Caco-2 (cell line): ENCODE data around the gene THBD. TPM values are rescaled to one million over a fixed set of nuclear protein-coding genes. Genes with fewer than 3 reads are reported as not detected.

Experiments used
- BruUV-seq: library from RNA; stranded (reverse); fragments of 400-500 nt; replicated peaks from 2 replicates; lab custom pipeline; 2021; lab: Mats Ljungman, UMichigan
- CTCF ChIA-PET: fragments of 300-600 bp; sonication (Branson Sonifier 250); formaldehyde crosslinking; loops from one replicate; lab custom pipeline; 2022; ENCODE audit warnings: antibody characterized with exemption; lab: Charles Lee
- POLR2A ChIA-PET: fragments of 300-600 bp; sonication (Branson Sonifier 250); formaldehyde crosslinking; loops from one replicate; lab custom pipeline; 2022; ENCODE audit warnings: antibody characterized with exemption; lab: Charles Lee
- DNase-seq, 2 experiments: peaks; one replicate each; pipeline versions ENCODE4 v3.0.0 to v3.0.0-alpha.2; 2020 to 2022
- H3K27me3 ChIP-seq: replicated peaks from 2 replicates; pipeline ENCODE4 v1.6.0; 2011; ENCODE audit warnings: low read length; ENCODE audit not compliant: control insufficient read depth, insufficient read depth
- H3K36me3 ChIP-seq: 2 replicates; pipeline ENCODE4 v1.5.1; 2011; ENCODE audit warnings: low read length; ENCODE audit not compliant: control insufficient read depth, insufficient read depth
- H3K4me1 ChIP-seq: fragments of 250-450 bp; sonication (Bioruptor Pico); 2 replicates; pipeline ENCODE4 v1.5.1; 2020; ENCODE audit warnings: mild to moderate bottlenecking
- H3K4me3 ChIP-seq: 2 replicates; pipeline ENCODE4 v1.5.1; 2011; ENCODE audit warnings: low read depth, mild to moderate bottlenecking, control low read depth, low read length
- H3K9me3 ChIP-seq: fragments of 250-450 bp; sonication (Bioruptor Pico); 2 replicates; pipeline ENCODE4 v1.5.1; 2020; ENCODE audit warnings: mild to moderate bottlenecking, moderate library complexity
- H3K27ac Mint-ChIP-seq: one replicate; pipeline ENCODE4 v1.8.0; 2022; ENCODE audit warnings: mixed read lengths; ENCODE audit not compliant: unreplicated experiment
- H3K27me3 Mint-ChIP-seq: one replicate; pipeline ENCODE4 v1.8.0; 2022; ENCODE audit warnings: mixed read lengths; ENCODE audit not compliant: insufficient read depth, unreplicated experiment
- H3K36me3 Mint-ChIP-seq: one replicate; pipeline ENCODE4 v1.8.0; 2022; ENCODE audit warnings: mild to moderate bottlenecking, mixed read lengths; ENCODE audit not compliant: insufficient read depth, unreplicated experiment
- H3K4me1 Mint-ChIP-seq: one replicate; pipeline ENCODE4 v1.8.0; 2022; ENCODE audit warnings: low read depth, mixed read lengths; ENCODE audit not compliant: unreplicated experiment
- H3K4me3 Mint-ChIP-seq: one replicate; pipeline ENCODE4 v1.8.0; 2022; ENCODE audit warnings: mild to moderate bottlenecking, moderate library complexity, mixed read lengths; ENCODE audit not compliant: unreplicated experiment
- H3K9me3 Mint-ChIP-seq: one replicate; pipeline ENCODE4 v1.8.0; 2022; ENCODE audit warnings: mixed read lengths; ENCODE audit not compliant: unreplicated experiment
- intact Hi-C: fragments of 100-400 bp; cut with micrococcal nuclease; formaldehyde crosslinking; loops from one replicate; pipeline ENCODE4 v1.10.0; 2022; ENCODE audit not compliant: unreplicated experiment
- total RNA-seq: library from RNA; stranded (reverse); gene quantifications from 2 replicates; pipeline ENCODE4 v1.2.3, GENCODE V29; 2022
- TF ChIP-seq, protein P1 (sequence below), 2 experiments: fragments of 200-600 bp in 1 of 2; IDR thresholded peaks; 1 replicate in 1 of 2; 2 replicates in 1 of 2; pipeline versions ENCODE4 v1.5.1 to v1.8.0; 2011 to 2022; ENCODE audit warnings: antibody characterized with exemption in 1 of 2, control low read depth in 1 of 2, inconsistent platforms in 1 of 2, low read depth in 1 of 2, low read length in 1 of 2, mild to moderate bottlenecking in 1 of 2, moderate library complexity in 1 of 2; ENCODE audit not compliant: insufficient read depth in 1 of 2, severe bottlenecking in 1 of 2, unreplicated experiment in 1 of 2

Gene THBD
- total RNA-seq, 1 experiment from 2014 or later = 0.77 TPM

DNA sequence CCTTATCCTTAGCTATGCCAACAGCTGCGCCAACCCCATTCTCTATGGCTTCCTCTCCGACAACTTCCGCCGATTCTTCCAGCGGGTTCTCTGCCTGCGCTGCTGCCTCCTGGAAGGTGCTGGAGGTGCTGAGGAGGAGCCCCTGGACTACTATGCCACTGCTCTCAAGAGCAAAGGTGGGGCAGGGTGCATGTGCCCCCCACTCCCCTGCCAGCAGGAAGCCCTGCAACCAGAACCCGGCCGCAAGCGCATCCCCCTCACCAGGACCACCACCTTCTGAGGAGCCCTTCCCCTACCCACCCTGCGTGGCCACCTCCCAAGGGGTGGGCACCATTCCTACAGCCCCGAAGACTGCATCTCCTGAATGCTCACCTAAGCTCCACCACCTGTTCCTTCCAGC lies 13.1 kb downstream of the THBD start:
- Mint-ChIP-seq H3K4me1 (peaks cover 11% of the 10 kb centered on the region), H3K36me3 (no peaks in the 10 kb centered on the region), H3K27me3 (no peaks in the 10 kb centered on the region), H3K4me3 (no peak overlapping the region), H3K27ac (peak overlapping the region; percentile 48), H3K9me3 (no peaks in the 10 kb centered on the region)
- Histone ChIP-seq H3K4me1 (peaks cover 13% of the 10 kb centered on the region), H3K9me3 (no peaks in the 10 kb centered on the region), H3K4me3 (no peak overlapping the region), H3K36me3 (no peaks in the 10 kb centered on the region), H3K27me3 (no peaks in the 10 kb centered on the region; the same call in 1 of the 2 replicates)
- intact Hi-C loops = no loop called here
- POLR2A ChIA-PET = no interaction called here
- BruUV-seq = no TSS peak
- TF ChIP-seq, protein P1, sequence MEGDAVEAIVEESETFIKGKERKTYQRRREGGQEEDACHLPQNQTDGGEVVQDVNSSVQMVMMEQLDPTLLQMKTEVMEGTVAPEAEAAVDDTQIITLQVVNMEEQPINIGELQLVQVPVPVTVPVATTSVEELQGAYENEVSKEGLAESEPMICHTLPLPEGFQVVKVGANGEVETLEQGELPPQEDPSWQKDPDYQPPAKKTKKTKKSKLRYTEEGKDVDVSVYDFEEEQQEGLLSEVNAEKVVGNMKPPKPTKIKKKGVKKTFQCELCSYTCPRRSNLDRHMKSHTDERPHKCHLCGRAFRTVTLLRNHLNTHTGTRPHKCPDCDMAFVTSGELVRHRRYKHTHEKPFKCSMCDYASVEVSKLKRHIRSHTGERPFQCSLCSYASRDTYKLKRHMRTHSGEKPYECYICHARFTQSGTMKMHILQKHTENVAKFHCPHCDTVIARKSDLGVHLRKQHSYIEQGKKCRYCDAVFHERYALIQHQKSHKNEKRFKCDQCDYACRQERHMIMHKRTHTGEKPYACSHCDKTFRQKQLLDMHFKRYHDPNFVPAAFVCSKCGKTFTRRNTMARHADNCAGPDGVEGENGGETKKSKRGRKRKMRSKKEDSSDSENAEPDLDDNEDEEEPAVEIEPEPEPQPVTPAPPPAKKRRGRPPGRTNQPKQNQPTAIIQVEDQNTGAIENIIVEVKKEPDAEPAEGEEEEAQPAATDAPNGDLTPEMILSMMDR (IDR thresholded peaks at IDR 0.05; ENCODE audit: insufficient read depth in 1 of 2, low read depth in 1 of 2, low read length in 1 of 2, severe bottlenecking in 1 of 2, unreplicated experiment in 1 of 2) = no peak
- DNase-seq = no peak
- CTCF ChIA-PET = no interaction called here

DNA sequence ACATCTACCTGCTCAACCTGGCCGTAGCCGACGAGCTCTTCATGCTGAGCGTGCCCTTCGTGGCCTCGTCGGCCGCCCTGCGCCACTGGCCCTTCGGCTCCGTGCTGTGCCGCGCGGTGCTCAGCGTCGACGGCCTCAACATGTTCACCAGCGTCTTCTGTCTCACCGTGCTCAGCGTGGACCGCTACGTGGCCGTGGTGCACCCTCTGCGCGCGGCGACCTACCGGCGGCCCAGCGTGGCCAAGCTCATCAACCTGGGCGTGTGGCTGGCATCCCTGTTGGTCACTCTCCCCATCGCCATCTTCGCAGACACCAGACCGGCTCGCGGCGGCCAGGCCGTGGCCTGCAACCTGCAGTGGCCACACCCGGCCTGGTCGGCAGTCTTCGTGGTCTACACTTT lies 13.7 kb downstream of the THBD start:
- TF ChIP-seq, protein P1 (IDR thresholded peaks at IDR 0.05; ENCODE audit: insufficient read depth in 1 of 2, low read depth in 1 of 2, low read length in 1 of 2, severe bottlenecking in 1 of 2, unreplicated experiment in 1 of 2) = no peak
- POLR2A ChIA-PET = no interaction called here
- no peak overlapping the region for H3K4me3 Mint-ChIP-seq
- Histone ChIP-seq H3K36me3 (no peaks in the 10 kb centered on the region), H3K4me3 (no peak overlapping the region), H3K27me3 (no peaks in the 10 kb centered on the region; the same call in 1 of the 2 replicates), H3K9me3 (no peaks in the 10 kb centered on the region), H3K4me1 (peaks cover 13% of the 10 kb centered on the region)
- DNase-seq = no peak
- H3K27me3 Mint-ChIP-seq = no peaks in the 10 kb centered on the region
- no peak overlapping the region for H3K27ac Mint-ChIP-seq
- no peaks in the 10 kb centered on the region for H3K9me3 Mint-ChIP-seq
- no peaks in the 10 kb centered on the region for H3K36me3 Mint-ChIP-seq
- CTCF ChIA-PET = no interaction called here
- no TSS peak for BruUV-seq
- peaks cover 11% of the 10 kb centered on the region for H3K4me1 Mint-ChIP-seq
- intact Hi-C loops = no loop called here

DNA sequence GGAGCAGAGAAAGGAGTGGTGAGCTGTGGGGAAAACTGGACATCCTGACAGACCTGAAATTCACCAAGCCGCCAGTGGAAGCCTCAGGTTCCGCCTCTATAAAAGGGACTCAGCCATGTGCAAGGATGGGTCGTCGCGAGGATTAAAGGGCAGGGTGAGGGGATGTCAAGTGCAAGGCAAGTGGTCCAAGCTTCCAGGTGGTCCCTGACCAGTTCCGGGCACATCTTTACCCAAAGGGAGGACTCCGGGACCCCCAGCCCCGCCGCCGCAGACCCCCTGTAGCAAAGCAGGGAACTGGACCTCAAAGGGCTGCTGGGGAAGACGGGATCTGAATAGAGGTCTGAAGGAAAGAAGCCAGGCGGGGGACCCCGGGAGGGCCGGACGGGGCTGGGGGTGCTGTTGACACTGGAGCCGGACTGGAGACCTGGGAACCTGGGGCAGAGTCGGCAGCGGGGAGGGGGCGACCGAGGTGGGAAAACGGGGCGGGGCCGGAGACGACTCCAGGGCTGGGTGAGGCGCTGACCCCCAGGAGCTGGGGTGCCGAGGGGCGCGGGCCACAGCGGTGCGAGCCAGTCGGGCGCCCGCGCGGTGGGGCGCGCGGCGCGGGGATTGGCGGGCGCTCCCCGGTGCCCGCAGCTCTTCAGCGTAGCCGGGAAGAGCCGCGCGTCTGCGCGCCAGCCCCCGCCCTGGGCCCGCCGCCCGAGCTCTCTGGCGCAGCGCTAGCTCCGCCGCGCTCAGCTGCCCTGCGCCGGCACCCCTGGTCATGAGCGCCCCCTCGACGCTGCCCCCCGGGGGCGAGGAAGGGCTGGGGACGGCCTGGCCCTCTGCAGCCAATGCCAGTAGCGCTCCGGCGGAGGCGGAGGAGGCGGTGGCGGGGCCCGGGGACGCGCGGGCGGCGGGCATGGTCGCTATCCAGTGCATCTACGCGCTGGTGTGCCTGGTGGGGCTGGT lies 14.5 kb downstream of the THBD start, which contains the start of gene SSTR4:
Gene SSTR4 (plus strand): TSS at position 592 of the 951 bp plus-strand sequence. CDS start 172 bp downstream, at position 764.
- peaks cover 5% of the 10 kb centered on the region for H3K4me1 Mint-ChIP-seq
- ChIA-PET POLR2A (no interaction called here), CTCF (no interaction called here)
- no peaks in the 10 kb centered on the region for H3K9me3 ChIP-seq
- intact Hi-C loops = no loop called here
- no TSS peak for BruUV-seq
- H3K4me1 ChIP-seq = peaks cover 12% of the 10 kb centered on the region
- no peak within 1 kb of the TSS for H3K4me3 ChIP-seq
- H3K9me3 Mint-ChIP-seq = no peaks in the 10 kb centered on the region
- H3K4me3 Mint-ChIP-seq = no peak within 1 kb of the TSS
- DNase-seq = no peak
- TF ChIP-seq, protein P1 (IDR thresholded peaks at IDR 0.05; ENCODE audit: insufficient read depth in 1 of 2, low read depth in 1 of 2, low read length in 1 of 2, severe bottlenecking in 1 of 2, unreplicated experiment in 1 of 2) = no peak
- H3K27ac Mint-ChIP-seq = no peak within 1 kb of the TSS
- H3K27me3 Mint-ChIP-seq = no peaks in the 10 kb centered on the region
- no peaks in the 10 kb centered on the region; the same call in 1 of the 2 replicates for H3K27me3 ChIP-seq
- no peaks in the 10 kb centered on the region for H3K36me3 ChIP-seq
- no peaks in the 10 kb centered on the region for H3K36me3 Mint-ChIP-seq
